Activated CD8-positive, alpha-beta T cell treated with anti-CD3 and anti-CD28 coated beads, Interleukin-2, amount 10 ng/mL, durations not matched to agents 7 days and 5 days (primary cell): ENCODE data around the gene LARGE2. TPM values are rescaled to one million over a fixed set of nuclear protein-coding genes. Genes with fewer than 3 reads are reported as not detected.
A peak's percentile ranks its signal among the peaks of the same experiment; 100 is the strongest.

Experiments used
- ATAC-seq: fragments of 150-1000 bp; cut with Tn5 transposase; one replicate; pipeline ENCODE4 v1.10.0; 2021; ENCODE audit warnings: moderate library complexity
- CTCF ChIA-PET: fragments of 350-600 bp; sonication (Branson Sonifier 250); formaldehyde crosslinking; loops from one replicate; lab custom pipeline; 2021; ENCODE audit warnings: antibody characterized with exemption; lab: Charles Lee
- POLR2A ChIA-PET: fragments of 350-600 bp; sonication (Branson Sonifier 250); formaldehyde crosslinking; loops from one replicate; lab custom pipeline; 2021; ENCODE audit warnings: antibody characterized with exemption; lab: Charles Lee
- DNase-seq: peaks from one replicate; pipeline ENCODE4 v3.0.0-alpha.2; 2020
- H3K27ac Mint-ChIP-seq: one replicate; pipeline ENCODE4 v1.8.0; 2021; ENCODE audit warnings: mild to moderate bottlenecking, mixed read lengths
- H3K27me3 Mint-ChIP-seq: one replicate; pipeline ENCODE4 v1.8.0; 2021; ENCODE audit warnings: low read depth, mixed read lengths
- H3K36me3 Mint-ChIP-seq: one replicate; pipeline ENCODE4 v1.8.0; 2021; ENCODE audit warnings: low read depth, mixed read lengths
- H3K4me1 Mint-ChIP-seq: one replicate; pipeline ENCODE4 v1.8.0; 2021; ENCODE audit warnings: low read depth, mixed read lengths
- H3K4me3 Mint-ChIP-seq: one replicate; pipeline ENCODE4 v1.8.0; 2021; ENCODE audit warnings: mild to moderate bottlenecking, mixed read lengths
- H3K9me3 Mint-ChIP-seq: one replicate; pipeline ENCODE4 v1.8.0; 2022; ENCODE audit warnings: mixed read lengths; ENCODE audit not compliant: insufficient read depth
- total RNA-seq, 2 experiments: library from RNA; stranded (reverse); gene quantifications; one replicate each; pipeline ENCODE4 v1.2.3, GENCODE V29; 2021

The LARGE2 gene
- total RNA-seq = under 1 TPM; 0.44 to 0.71 TPM

DNA sequence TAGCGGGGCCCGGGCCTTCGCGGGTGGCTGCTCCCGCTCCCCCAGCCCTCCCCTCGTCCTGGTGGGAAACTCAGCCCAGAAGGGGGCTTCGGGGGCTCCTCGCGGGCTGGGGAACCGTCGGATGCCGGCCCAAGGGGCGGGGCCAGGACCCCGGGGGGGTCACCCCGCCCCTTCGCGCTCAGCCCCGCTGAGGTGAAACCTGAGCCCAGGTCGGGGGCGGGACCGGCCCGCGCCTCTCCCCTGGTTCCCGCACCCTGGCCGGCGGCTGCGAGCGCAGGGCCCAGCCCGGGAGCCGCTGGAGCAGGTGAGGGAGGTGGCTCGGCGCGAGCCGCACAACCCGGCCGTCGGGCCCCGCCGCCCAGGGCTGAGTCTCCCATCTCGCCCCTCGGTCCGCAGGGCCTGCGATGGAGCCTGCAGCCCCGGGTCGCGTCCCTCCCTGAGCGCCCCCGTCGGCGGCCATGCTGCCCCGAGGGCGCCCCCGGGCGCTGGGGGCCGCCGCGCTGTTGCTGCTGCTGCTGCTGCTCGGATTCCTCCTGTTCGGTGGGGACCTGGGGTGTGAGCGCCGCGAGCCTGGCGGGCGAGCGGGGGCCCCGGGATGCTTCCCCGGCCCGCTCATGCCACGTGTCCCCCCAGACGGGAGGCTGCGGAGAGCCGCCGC lies at the start of gene LARGE2:
TSS of gene LARGE2 (plus strand) at position 232 of the 658 bp plus-strand sequence. CDS start at position 459, 227 bp downstream.
- no peak for ATAC-seq
- H3K27ac Mint-ChIP-seq = no peak within 1 kb of the TSS

DNA sequence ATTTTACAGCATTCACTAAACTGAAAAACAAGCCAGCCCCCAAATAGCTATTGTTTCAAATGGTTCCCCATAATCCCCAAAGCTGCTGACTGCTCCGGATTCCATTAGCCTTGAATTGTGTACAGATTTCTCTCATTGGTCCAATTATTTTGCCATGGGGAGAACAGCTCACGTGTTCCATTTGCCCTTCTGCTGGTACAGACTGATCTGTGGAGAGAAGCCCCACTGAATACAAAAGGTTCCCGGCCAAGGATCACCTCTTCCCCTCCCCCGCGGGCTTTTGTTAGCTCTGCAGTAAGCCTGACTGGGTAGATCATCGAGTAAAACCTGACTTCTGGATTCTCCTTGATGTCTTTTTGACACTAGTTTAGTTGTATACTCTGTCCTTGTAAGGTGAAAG lies 46.1 kb upstream of the LARGE2 start:
- Mint-ChIP-seq H3K27ac (no peak overlapping the region), H3K27me3 (no peaks in the 10 kb centered on the region), H3K4me1 (no peaks in the 10 kb centered on the region), H3K9me3 (no peaks in the 10 kb centered on the region), H3K4me3 (no peak overlapping the region), H3K36me3 (peaks cover 17% of the 10 kb centered on the region)
- POLR2A ChIA-PET = no interaction called here
- CTCF ChIA-PET = no interaction called here
- no peak for ATAC-seq
- no peak for DNase-seq

More for the DNA sequence above, at the start of gene LARGE2:
- ChIA-PET CTCF (interaction anchor here (0.9 kb wide), 1 partner anchor 177 kb away, joined by 3 read pairs; no protein-coding TSS in a partner anchor), POLR2A (no interaction called here)
- Mint-ChIP-seq H3K27me3 (peaks cover 18% of the 10 kb centered on the region), H3K9me3 (no peaks in the 10 kb centered on the region), H3K4me3 (peak within 1 kb of the TSS; percentile 60), H3K4me1 (peaks cover 39% of the 10 kb centered on the region), H3K36me3 (no peaks in the 10 kb centered on the region)
- DNase-seq = no peak

DNA sequence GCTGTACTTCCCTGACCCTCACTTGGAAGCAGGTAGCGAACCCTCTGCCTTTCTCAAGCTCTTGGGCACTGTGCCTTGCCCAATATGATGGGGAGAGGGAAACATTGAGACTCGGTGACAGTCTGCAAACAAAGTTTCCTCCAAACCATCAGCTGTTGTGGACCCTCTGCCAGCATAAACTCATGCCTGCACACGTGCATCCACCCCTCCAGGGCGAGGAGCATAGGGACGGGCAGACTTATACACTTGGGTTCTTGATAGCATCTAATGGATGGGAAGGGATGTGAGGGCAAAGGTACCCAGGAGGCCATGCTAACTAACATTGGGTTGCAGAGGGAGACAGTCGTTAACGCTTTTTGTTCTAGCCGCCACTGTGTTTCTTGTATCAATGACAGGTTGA lies 45.2 kb upstream of the LARGE2 start:
- ChIA-PET POLR2A (no interaction called here), CTCF (no interaction called here)
- no peaks in the 10 kb centered on the region for H3K9me3 Mint-ChIP-seq
- H3K27ac Mint-ChIP-seq = no peak overlapping the region
- H3K36me3 Mint-ChIP-seq = peaks cover 15% of the 10 kb centered on the region
- no peaks in the 10 kb centered on the region for H3K4me1 Mint-ChIP-seq
- no peaks in the 10 kb centered on the region for H3K27me3 Mint-ChIP-seq
- no peak overlapping the region for H3K4me3 Mint-ChIP-seq
- DNase-seq (no peak), ATAC-seq (no peak)

DNA sequence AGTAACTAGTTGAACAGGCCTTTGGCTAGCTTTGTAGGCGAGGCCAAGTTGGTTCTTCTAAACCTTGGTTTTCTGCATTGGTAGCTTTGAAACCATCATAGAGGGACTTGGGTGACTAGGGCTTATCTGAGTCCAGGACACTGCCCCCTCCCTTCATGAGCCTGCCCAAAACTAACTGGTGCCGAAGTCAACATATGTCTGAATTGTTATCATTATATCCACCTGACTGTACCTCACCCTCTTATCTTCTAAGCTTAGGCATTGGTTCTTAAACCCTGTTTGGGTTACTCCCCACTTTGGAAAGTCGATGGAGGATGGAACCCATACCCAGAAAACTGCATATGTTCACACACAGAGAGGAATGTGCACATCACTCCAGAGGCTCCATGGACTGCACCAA lies 44.6 kb upstream of the LARGE2 start:
- DNase-seq (no peak), ATAC-seq (no peak)
- CTCF ChIA-PET = no interaction called here
- no peaks in the 10 kb centered on the region for H3K4me1 Mint-ChIP-seq
- H3K27me3 Mint-ChIP-seq = no peaks in the 10 kb centered on the region
- no peaks in the 10 kb centered on the region for H3K9me3 Mint-ChIP-seq
- H3K4me3 Mint-ChIP-seq = no peak overlapping the region
- POLR2A ChIA-PET = no interaction called here
- H3K27ac Mint-ChIP-seq = no peak overlapping the region
- peaks cover 15% of the 10 kb centered on the region for H3K36me3 Mint-ChIP-seq

DNA sequence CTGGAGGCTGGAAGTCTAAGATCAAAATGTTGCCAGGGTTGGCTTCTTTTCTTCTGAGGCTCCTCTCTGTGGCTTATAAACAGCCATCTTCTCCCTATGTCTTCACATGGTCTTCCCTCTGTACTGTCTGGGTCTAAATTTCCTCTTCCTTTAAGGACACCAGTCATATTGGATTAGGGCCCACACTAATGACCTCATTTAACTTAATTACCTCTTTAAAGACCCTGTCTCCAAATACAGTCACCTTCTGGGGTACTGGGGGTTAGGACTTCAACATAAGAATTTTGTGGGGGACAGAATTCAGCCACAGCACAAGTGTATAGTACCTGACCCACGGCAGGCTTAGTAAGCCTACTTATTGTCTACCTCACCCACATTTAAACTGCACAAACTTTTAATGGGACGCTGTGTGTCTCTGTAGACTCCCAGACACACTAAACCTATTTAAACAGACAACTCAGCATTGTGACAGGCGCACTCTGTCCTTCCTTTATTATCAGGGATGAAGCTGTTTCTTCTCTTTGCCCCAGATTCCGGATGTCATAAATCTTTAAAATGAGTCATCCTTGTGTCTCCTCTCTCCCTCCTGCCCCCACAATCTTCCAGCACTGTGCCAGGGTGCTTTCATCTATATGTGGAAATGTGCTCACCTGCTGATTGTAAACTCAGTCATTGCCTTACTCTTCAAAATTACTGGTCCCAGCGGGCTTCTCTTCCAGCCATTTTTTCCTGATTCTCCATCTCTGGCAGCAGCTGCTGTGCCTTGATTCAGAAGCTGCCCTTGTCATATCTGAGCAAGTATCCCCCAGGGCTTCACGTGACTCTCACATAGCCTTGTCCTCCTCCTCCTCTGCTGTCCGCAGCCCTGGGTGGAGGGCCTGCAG lies 42.4 kb upstream of the LARGE2 start:
- H3K4me3 Mint-ChIP-seq = no peak overlapping the region
- peaks cover 12% of the 10 kb centered on the region for H3K36me3 Mint-ChIP-seq
- H3K27me3 Mint-ChIP-seq = no peaks in the 10 kb centered on the region
- ATAC-seq (no peak), DNase-seq (no peak)
- no peaks in the 10 kb centered on the region for H3K9me3 Mint-ChIP-seq
- ChIA-PET POLR2A (no interaction called here), CTCF (no interaction called here)
- no peak overlapping the region for H3K27ac Mint-ChIP-seq
- H3K4me1 Mint-ChIP-seq = peaks cover under 1% of the 10 kb centered on the region

DNA sequence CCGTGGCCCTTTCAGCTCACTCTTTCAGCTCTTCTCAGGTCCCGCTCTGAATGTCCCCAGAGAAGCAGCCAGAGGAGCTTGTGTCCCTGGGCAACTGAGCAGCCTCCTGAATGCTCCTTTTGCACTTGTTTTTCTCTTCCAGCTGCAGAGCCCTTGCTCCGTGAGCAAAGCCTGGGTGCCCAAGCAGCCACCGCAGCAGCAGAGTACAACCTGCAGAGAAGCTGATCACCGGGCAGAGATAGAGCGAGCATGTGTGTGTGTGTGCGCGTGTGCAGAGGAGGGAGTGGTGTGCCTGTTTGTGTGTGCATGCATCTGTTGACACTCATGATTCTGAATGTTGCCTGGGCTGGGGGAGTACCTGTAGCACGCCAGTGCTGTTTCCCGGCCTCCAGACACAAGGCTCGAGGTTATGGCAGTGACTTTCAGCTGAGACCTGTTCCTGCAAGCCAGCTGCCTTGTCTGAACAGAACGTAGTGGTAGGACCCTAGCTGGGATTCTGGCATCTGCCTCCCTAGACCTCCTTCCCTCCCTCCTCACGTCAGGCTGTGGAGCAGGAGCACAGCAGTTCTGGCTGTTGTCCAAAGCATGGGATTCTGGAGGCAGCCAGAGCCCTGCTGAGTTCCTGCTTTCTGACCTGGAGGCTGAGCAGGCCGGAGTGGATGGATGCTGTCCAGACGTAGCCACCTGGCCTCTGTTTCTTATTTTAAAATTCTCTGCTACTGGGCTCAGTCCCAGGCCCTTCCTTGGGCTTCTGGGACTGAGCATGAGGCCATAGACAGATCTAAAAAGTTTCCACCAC lies 41.5 kb upstream of the LARGE2 start:
- no peak for DNase-seq
- Mint-ChIP-seq H3K9me3 (no peaks in the 10 kb centered on the region), H3K36me3 (peaks cover 12% of the 10 kb centered on the region), H3K27me3 (no peaks in the 10 kb centered on the region), H3K27ac (no peak overlapping the region), H3K4me3 (no peak overlapping the region), H3K4me1 (peaks cover 3% of the 10 kb centered on the region)
- no peak for ATAC-seq
- ChIA-PET POLR2A (no interaction called here), CTCF (no interaction called here)

DNA sequence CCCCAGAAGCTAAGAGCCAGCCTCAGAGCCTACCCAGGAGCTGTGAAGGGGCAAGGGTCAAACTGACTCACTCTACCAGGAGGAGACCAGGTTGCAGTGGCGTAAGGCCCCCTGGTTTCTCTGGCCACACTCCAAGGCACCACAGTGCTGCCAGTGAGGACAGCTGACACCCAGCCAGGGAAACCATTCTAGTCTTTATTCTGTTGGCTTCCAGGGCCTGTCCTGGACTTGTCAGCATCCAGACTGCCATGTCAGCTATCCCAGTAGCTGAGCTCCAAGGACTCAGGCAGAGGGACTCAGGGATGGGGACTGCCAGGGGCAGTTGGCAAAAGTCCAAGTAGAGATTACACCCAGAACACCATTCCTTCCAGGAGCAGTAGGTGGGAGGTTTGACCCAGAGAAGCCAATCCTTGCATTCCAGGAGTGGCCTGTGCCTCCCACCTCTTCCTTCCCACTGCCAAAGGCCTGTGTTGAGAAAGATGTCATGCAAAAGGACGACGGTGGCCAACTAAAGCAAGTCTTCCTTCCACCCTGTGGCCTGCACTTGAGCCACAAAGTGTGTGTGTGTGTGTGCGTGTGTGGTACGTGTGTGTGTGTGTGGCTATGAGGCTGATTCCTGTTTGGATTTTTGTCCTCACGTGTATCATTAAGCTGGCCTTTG lies 40.6 kb upstream of the LARGE2 start:
- POLR2A ChIA-PET = no interaction called here
- H3K36me3 Mint-ChIP-seq = peaks cover 12% of the 10 kb centered on the region
- CTCF ChIA-PET = no interaction called here
- H3K27ac Mint-ChIP-seq = no peak overlapping the region
- H3K9me3 Mint-ChIP-seq = no peaks in the 10 kb centered on the region
- H3K27me3 Mint-ChIP-seq = peaks cover 4% of the 10 kb centered on the region
- no peak for DNase-seq
- ATAC-seq = no peak
- peaks cover 3% of the 10 kb centered on the region for H3K4me1 Mint-ChIP-seq
- H3K4me3 Mint-ChIP-seq = no peak overlapping the region

DNA sequence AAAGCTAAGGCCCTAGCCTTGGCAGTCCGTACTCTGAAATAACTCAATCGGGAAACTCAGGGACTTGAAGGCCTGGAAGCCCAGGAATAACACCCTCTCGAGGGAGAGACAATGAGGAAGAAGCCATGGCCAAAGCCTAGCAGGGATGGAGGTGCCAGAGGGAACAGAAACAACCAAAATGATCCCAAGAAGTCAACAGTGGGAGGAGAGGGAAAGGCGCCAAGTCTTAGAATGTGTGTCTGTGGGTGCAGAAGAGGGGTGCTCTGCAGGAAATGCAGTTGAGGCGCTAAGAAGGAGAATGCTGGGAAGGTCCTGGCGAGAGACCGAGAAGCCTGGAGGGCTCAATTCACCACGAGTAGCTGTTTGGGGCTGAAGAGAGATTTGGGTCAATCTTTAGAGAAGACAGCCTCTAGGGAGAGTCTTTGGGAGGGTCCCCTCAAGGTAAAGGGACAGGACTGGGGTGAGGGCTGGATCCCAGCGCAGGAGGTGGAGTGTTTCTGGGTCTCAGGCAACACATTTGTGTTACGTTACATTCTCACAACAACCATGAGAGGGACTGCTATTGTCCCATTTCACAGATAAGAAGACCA lies 37.8 kb upstream of the LARGE2 start:
- ATAC-seq (no peak), DNase-seq (no peak)
- H3K4me1 Mint-ChIP-seq = peaks cover 3% of the 10 kb centered on the region
- CTCF ChIA-PET = interaction anchor here (2.1 kb wide), 1 partner anchor 12 kb away, joined by 7 read pairs; no protein-coding TSS in a partner anchor
- peaks cover 5% of the 10 kb centered on the region for H3K36me3 Mint-ChIP-seq
- no peak overlapping the region for H3K27ac Mint-ChIP-seq
- POLR2A ChIA-PET = no interaction called here
- H3K27me3 Mint-ChIP-seq = peaks cover 4% of the 10 kb centered on the region
- no peaks in the 10 kb centered on the region for H3K9me3 Mint-ChIP-seq
- peak overlapping the region; percentile 67 for H3K4me3 Mint-ChIP-seq

DNA sequence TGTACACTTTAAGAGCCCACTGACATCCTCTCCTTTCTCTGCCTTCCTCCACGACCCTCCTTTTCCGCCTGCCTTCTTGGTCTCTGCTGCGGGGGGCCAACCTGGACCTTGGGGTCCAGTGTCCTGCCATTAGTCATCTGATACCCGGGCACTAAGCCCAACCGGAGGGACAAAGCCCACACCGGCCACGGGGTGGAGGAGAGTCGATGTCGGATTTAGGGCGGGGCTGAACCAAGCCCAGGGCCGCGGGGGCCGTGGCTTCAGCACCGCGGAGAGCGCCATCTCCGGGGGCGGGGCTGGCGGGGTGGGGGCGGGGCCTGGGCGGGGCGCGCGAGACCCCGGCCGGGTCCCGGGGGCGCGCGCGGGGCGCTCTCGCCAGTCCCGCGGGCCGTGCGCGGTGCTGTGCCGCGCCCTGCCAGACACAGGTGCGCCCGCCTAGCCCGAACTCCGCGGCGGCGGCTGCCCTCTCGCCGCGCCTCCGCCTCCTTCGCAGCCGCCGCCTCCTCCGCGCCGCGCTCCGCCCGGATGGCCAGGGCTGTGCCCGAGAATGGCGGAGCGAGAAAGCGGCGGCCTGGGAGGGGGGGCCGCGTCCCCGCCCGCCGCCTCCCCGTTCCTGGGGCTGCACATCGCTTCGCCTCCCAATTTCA lies 37.1 kb upstream of the LARGE2 start, which contains the start of gene MAPK8IP1:
TSS of gene MAPK8IP1 (plus strand) at position 378 of the 647 bp plus-strand sequence. CDS start at position 548, 170 bp downstream.
- peak; percentile 59 for DNase-seq
- H3K9me3 Mint-ChIP-seq = no peaks in the 10 kb centered on the region
- H3K27me3 Mint-ChIP-seq = peaks cover 4% of the 10 kb centered on the region
- ATAC-seq = peak; percentile 83
- H3K4me1 Mint-ChIP-seq = peaks cover 3% of the 10 kb centered on the region
- peak within 1 kb of the TSS; percentile 67 for H3K4me3 Mint-ChIP-seq
- no peak within 1 kb of the TSS for H3K27ac Mint-ChIP-seq
- H3K36me3 Mint-ChIP-seq = peaks cover 2% of the 10 kb centered on the region
- ChIA-PET POLR2A (no interaction called here), CTCF (interaction anchor here (2.1 kb wide), 1 partner anchor 13 kb away, joined by 7 read pairs; no protein-coding TSS in a partner anchor)

DNA sequence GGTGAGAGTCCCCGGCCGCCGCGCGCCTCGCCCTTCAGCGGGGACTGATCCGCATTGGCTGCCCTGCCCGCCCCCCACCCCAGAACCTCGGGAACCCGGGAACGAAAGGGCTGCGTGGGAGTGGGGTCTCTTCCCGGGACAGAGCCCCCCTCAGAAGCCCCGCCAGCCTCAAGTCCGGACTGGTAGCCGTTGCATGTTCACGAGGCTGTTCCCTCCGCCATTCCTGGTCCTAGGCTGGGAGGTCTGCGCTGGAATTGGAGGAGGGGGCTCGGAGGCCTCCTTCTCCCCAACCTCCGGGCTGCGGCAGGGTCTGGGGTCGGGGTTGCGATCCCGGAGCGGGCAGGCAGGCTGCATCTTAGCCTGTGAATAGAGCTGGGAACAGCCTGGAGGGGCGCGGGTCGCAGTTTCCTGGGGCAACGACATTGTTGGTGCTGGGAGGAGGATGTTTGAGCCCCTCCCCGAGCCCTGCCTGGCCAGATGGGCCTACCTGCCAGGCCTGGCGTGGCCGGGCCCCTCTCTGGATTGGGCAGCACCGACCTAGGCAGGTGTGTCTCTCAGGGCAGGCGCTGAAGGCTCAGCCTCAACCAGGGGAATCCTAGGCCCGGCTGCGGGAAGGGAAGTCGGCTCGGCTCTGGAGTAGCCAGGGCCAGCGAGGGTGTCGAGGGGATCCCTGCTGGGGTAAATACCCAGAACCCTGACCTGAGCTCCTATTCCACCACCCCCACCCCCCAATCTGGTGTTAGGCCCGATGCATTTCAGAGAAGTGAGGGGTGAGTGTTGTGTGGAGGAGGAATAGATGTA lies 36.3 kb upstream of the LARGE2 start:
- Mint-ChIP-seq H3K4me1 (peaks cover 3% of the 10 kb centered on the region), H3K36me3 (no peaks in the 10 kb centered on the region), H3K4me3 (peak overlapping the region; percentile 8), H3K27ac (no peak overlapping the region), H3K9me3 (no peaks in the 10 kb centered on the region), H3K27me3 (peaks cover 4% of the 10 kb centered on the region)
- ATAC-seq = no peak
- DNase-seq = no peak
- ChIA-PET CTCF (no interaction called here), POLR2A (no interaction called here)
